ENCODE results near the gene IMMP2L.

DNA sequence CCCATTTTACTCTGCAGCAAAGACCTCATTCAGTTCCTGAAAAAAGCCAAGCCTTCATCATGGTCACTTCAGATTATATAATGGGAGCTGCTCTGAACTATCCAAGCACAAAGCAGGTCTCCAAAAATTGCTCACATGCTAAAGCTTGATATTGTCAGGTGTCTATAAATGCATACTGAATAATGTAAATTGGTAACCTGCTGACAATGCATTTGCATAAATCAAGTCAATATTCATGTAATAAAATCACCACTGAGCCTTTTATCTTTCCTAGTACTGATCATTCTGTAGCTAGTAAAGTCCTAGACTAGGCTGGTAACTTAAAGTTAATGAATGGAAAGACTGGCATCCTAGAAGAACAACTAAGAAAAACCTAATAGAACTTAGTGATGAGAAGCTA is 188.3 kb downstream of the IMMP2L start:
- TF ChIP-seq, protein P1, sequence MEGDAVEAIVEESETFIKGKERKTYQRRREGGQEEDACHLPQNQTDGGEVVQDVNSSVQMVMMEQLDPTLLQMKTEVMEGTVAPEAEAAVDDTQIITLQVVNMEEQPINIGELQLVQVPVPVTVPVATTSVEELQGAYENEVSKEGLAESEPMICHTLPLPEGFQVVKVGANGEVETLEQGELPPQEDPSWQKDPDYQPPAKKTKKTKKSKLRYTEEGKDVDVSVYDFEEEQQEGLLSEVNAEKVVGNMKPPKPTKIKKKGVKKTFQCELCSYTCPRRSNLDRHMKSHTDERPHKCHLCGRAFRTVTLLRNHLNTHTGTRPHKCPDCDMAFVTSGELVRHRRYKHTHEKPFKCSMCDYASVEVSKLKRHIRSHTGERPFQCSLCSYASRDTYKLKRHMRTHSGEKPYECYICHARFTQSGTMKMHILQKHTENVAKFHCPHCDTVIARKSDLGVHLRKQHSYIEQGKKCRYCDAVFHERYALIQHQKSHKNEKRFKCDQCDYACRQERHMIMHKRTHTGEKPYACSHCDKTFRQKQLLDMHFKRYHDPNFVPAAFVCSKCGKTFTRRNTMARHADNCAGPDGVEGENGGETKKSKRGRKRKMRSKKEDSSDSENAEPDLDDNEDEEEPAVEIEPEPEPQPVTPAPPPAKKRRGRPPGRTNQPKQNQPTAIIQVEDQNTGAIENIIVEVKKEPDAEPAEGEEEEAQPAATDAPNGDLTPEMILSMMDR (IDR thresholded peaks at IDR 0.05; ENCODE audit: low read depth, low read length, missing input control): no peak
- TF ChIP-seq JUND (IDR thresholded peaks at IDR 0.05): no peak
- no peak for TF ChIP-seq MAX (IDR thresholded peaks at IDR 0.05)
- TF ChIP-seq FOXA1 (IDR thresholded peaks at IDR 0.05): no peak
- no peak for TF ChIP-seq HNF4A (conservative IDR thresholded peaks at IDR 0.05)
- TF ChIP-seq ZBTB33 (IDR thresholded peaks at IDR 0.05): no peak
- no peak for TF ChIP-seq YY1 (IDR thresholded peaks at IDR 0.05)
- TF ChIP-seq ATF3 (IDR thresholded peaks at IDR 0.05): no peak
- no peak for TF ChIP-seq RAD21 (IDR thresholded peaks at IDR 0.05)
- TF ChIP-seq REST (IDR thresholded peaks at IDR 0.05): no peak
- no peak for TF ChIP-seq GABPA (IDR thresholded peaks at IDR 0.05 in 1 of 2, conservative IDR thresholded peaks at IDR 0.05 in 1 of 2)
- TF ChIP-seq TAF1 (conservative IDR thresholded peaks at IDR 0.05): no peak
- TF ChIP-seq SP1 (IDR thresholded peaks at IDR 0.05): no peak
- TF ChIP-seq EGR1 (IDR thresholded peaks at IDR 0.05; ENCODE audit: low read depth in 2 of 2): no peak

All from liver (tissue), 3 donors.